ENCODE measurements around the gene GLRX5. TPM values are rescaled to one million over a fixed set of nuclear protein-coding genes. Genes with fewer than 3 reads are reported as not detected.
"Not testable (repeated sequence)": the region's sequence is repeated elsewhere in the genome, so short reads cannot be mapped to it uniquely, and the experiment has no call there.

The GLRX5 gene
- polyA plus RNA-seq, 3 donors: 61.0 to 72.2 (median 71.6) TPM

DNA sequence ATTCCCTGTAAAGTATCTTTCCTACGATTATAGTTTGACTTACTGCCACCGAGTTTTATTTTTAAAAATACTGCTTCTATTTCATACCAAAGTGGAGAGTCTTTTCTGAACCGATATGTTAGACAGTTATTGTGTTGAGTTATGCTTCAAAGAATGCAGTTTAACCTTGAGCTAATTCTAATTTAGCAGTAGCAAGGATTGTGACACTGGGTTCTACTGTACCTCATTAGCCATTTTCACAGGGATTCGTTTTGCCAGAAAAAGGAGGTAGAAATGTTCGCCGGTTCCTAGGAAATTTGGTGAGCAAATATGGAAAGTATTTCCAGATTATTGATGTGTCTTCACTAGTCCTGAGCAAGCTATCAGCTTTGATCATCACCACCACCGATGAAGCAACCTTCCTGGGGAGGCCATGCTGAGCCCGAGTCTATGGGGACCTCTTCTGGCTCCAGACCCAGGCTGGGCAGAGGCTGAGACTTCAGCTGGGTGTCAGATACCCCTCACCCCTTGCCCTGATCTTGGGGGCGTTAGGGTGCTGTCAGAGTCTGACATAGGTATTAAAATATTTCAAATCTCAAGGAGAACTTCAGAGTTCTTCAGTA, 13.6 kb downstream of the GLRX5 start:
- DNase-seq: no peak

DNA sequence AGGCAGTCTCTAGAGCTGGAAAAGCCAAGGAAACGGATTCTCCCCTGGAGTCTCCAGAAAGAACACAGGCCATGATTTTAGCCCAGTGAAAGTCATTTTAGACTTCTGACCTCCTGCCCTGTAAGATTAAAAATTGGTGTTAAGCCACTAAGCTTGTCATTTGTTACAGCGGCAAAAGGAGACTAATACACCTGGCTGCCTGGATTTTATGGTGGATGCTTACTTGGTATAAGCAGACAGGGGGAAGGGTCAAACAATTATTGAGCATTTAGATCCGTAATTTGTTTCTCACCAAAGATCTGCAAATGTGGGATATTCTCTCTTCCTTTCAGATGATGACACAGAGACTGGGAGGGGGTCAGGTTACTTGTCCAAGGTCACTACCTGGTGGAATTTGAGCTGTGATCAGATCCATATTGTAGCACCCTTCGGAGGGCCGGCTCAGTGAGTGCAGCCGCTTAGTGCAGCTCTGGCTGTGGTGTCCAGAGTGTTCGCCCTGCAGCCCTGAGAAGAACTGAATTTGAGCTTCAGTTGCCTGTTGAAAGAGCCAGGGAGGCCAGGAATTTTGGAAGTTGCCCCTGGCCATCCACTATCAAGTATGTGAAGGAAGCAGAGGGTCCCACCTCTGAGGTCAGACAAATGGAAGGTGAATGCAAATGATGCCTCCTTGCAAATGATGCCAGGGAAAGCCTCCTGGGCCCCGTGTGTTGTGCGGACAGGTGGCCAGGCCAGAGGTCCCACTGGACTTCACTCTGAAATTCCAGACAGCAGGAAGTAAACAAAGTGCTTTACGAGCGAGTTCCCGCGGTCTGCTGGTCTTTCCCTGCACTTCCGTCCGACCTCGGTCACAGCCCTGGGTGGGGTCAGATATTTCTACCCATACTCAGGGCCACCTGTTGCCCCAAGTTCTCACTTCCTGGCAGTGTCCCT, 15.1 kb downstream of the GLRX5 start:
- no peak for DNase-seq

DNA sequence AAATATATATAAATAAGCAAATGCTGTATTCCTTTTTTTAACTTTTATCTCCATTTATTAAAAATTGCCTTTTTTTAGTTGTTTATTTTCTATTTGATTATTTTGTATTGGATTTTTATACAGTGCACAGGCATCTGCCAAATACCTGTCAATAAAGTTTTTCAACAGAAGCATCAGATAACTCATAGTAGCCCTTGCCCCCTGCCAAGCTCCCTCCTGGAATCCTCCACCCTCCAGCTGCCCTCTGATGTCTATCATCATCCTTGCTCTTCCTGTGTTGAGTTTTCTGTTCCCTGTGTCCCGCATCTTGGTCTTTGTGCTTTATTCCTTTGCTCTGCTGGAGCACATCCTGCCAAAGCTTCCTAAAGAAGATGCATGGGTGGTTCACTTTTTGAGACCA, 16.6 kb downstream of the GLRX5 start:
- DNase-seq: no peak

DNA sequence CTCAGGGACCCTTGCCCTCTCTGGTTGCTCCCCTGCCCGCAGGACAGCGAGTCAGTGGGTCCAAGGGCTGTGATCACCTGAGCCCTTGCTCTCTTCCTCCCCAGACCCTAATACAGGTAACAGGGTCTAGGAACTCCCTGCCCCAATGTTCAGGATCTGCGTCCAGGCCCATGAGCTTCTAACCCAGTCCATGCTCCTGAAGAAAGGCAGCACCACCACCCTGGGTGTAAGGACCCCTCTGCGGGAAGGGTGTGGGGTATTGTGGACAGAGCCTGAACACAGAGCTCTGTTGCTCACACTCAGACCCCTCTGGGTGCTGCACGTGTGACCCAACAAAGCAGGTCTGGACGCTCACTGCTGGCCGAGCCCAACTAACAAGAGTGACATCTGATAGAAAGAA, 18.3 kb downstream of the GLRX5 start:
- no peak for DNase-seq

DNA sequence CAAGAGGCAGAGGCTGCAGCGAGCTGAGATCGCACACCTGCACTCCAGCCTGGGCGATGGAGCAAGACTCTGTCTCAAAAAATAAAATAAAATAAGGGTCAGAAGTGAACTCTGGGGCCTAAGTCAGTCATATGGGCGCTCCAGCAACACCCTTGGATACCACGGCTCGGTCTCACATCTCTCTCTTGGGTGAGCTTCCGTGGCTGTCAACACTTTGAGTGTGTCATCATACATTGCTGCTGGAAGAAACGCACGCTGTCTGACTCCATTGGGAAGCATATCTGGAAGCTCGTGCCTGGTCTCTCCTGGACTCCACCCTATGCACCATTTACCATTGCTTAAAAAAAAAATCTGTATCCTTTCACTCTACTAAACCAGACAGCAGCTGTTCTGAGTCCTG, 20.2 kb downstream of the GLRX5 start:
- no peak for DNase-seq

DNA sequence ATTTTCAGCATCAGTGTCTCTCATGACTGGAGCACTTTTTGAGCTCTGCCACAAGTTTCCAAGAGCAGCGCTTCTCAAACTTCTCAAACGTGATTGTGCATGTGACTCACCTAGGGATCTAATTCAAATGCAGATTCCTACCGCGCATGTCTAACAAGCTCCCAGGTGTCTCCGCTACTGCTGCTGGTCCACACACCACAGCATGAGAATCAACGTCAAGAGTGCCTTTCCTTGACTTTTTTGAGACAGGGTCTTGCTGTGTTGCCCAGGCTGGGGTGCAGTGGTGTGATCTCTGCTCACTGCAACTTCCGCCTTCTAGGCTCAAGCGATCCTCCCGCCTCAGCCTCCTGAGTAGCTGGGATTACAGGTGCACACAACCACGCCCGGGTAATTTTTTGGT, 22.4 kb downstream of the GLRX5 start:
- no peak for DNase-seq

DNA sequence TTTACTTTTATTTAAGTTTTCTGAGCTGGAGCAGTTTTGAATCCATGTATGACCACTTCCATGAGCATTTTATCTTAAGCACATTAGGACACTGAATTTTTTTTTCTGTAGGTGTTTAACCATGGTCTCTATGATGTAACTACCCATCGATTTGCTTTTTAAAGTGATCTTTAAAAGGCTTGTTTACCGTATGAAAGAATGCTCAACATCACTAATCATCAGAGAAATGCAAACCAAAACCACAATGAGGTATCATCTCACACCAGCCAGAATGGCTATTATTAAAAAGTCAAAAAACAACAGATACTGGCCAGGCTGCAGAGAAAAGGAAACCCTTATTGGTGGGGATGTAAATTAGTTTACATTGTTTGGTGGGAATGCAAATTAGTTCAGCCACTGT, 23.0 kb downstream of the GLRX5 start:
- DNase-seq: no peak

DNA sequence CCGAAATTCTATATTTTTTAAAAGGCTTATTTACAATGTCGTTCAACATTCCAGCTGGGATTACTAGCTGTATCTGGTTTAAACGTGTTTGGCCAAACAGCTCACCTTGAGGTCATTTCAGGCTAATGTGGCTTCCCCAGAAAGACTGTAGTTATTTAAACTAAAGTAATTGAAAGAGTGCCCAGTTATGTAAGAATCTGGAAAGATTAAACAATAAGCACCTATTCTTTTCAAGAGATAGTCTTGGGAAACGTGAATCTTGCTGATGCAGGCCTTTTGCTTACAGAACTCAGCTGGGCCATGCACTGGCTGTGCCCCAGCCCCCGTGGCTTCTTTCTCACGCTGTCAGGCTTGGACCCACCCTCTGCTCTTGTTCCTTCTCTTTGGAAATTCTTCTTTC, 24.4 kb downstream of the GLRX5 start:
- DNase-seq: no peak

DNA sequence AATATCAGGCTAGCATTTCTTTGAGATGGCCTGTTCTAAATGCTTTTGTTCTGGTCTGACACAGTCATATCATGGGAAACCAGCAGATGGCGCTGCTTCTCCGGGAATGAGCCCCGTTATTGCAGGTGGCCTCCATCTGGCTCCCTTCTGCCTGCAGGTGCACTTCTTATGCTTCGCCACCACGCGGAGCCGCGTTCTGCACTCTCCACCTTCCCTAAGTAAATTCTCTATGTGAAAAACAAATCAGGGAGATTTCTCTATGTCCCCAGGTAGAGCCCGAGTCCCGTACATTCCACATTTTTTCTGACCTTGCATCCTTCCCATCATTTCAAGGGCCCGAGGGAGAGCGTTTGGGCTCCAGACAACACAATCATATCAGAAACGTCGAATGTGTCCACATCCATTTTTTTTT, 26.2 kb downstream of the GLRX5 start:
- DNase-seq: peak; percentile 88

DNA sequence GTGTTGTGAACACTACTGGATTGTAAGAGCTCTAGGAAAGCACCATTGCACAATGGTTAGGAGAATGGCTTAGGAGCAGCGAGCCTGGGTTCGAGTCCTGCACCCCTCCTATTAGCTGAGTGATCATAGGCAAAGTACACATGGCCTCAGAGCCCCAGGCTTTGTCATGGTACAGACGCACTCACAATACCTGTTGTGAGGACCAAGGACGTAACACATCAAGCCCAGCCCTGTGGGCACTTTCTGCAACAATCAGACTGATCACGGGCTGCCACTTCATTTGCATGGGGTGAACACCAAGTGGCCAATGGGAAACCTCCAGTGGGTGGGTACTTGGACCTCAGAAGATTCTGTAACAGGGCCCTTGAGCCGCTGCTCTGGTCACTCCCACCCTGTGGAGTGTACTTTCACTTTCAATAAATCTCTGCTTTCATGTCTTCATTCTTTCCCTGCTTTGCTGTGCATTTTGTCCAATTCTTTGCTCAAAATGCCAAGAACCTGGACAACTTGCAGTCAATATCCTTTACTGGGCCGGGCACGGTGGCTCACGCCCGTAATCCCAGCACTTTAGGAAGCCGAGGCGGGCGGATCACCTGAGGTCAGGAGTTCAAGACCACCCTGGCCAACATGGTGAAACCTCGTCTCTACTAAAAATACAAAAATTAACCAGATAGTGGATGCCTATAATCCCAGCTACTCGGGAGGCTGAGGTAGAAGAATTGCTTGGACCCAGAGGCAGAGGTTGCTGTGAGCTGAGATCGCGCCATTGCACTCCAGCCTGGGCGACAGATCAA, 28.2 kb downstream of the GLRX5 start:
- DNase-seq: peak; percentile 36

DNA sequence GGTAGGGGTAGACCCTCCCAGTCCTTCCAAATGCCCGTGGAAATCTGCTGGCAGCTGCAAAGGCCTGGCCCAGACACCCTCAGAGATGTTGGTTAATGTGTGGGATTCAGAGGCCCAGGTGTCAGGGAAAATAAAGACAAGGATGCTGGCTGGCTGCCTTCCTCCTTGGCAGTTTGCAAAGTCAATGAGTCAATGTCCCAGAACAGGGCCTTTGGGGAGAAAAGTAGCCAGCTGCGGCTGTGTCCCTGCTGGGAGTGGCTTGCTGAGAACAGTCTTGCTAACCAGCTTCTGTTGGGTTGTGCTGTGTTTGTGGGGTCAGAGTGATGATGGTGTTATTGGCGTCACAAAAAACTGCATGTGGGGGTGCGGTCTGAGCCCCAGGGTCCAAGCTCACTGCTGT, 29.2 kb downstream of the GLRX5 start:
- DNase-seq: no peak

DNA sequence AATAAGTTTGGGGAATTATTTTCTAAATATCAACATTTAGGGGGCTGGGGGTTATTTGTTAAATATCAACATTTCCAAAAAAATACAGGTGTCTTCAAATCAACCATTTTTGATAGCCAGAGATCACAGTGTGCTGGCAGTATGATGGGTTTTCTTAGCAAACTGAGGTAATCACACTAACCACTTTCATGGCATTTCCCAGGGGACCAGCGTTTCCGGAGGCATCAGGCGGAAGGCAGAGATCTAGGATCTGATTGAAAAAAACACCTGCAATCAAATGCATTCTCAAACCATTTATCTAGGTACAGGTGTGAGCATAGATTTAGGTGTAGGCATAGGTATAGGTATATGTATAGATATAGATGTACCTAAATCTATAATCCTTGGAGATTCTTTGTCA, 34.6 kb downstream of the GLRX5 start:
- DNase-seq: no peak

DNA sequence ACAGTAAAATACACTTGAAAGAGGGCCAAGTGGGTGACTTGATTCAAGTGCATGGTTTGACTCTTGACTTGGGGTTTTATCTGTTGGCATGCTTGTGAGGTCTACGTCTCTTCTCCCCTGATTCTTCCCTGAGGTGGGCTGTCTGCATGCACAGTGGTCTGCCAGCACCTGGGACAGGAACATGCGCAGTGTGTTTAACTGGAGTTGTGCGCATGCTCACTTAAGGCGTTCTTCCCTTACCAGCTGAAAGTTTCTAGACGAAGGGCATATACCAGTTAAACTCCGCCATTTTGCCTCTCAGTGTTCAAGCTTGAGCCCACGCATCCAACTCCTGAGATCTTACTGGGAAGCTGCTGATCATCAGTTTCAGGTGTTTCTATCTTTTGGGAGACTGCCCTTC, 38.5 kb downstream of the GLRX5 start:
- no peak for DNase-seq

DNA sequence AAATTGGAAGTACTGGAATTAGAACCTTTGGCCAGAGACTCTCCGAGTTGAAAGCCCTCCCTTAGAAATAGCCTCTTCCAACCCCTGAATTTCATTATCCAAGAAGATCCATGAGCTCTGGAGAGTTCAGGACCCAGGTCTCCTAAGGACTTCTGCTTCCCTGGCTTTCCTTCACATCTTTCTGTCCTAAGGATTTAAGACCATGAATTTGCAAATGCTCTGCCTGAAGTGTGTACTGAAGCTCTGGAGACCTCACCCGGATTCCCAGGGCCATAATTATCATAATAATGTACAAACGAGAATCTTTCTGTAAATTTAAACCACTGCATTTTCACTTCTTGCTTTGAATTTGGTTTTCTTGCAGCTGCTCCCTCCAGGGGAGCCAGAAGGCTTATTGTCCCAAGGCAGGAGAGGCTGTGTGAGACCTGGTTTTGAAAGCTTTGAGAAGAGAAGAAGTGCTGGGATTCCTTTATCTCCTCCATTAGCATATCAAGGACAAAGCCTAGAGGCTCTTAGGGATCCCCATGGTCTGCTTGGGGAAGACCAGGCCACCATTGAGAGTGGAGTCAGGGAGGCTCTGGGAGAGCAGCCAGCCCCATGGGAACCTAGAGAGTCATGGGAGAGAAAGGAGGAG, 41.1 kb downstream of the GLRX5 start:
- DNase-seq: no peak

DNA sequence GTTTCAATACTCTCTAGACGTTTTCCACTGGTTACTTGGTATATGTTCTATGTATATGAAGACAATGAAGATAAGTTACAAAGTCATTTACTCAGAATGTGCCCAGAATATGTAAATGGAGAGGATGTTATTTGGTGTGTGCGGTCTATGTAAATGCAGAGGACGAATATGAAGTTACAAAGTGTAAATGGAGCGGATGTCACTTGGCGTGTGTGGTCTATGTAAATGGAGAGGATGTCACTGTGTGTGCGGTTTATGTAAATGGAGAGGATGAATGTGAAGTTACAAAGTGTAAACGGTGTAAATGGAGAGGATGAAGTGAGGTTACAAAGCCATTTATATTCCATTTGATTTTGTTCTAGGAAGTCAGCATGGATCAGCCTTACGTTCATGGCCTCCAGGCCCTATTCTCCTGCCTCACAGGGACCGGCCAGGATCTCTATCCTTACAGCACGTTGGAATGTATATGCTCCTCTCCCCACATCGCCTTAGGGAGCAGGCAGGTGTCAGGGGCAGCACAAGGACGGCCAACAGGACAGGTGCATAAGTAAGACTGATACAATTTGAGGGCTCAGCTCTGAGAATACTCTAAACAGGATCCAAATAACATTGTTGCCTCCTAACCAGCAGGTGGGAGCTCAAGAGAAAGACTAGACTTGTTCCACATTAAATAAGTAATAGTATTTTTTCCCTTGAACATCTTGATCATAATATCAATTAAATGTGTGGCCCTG, 42.4 kb downstream of the GLRX5 start:
- no peak for DNase-seq

DNA sequence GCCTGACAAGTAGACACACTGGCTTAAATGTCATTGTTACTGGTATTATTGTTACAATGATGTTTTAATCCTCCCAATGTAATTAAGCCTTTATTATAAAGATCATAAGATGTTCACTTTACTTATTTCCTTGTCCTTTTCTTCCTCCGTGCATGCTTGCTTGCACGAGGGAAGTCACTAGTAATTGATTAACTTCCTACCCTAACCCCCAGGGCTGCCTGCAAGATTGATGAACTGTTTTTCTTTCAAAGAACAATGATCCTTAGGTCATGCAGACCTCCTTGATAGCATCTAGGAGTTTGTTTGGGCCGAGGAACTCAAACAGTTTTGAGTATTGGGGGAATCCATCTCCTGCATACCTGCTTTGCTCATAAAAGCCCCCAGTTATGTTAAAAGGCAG, 43.0 kb downstream of the GLRX5 start:
- no peak for DNase-seq

DNA sequence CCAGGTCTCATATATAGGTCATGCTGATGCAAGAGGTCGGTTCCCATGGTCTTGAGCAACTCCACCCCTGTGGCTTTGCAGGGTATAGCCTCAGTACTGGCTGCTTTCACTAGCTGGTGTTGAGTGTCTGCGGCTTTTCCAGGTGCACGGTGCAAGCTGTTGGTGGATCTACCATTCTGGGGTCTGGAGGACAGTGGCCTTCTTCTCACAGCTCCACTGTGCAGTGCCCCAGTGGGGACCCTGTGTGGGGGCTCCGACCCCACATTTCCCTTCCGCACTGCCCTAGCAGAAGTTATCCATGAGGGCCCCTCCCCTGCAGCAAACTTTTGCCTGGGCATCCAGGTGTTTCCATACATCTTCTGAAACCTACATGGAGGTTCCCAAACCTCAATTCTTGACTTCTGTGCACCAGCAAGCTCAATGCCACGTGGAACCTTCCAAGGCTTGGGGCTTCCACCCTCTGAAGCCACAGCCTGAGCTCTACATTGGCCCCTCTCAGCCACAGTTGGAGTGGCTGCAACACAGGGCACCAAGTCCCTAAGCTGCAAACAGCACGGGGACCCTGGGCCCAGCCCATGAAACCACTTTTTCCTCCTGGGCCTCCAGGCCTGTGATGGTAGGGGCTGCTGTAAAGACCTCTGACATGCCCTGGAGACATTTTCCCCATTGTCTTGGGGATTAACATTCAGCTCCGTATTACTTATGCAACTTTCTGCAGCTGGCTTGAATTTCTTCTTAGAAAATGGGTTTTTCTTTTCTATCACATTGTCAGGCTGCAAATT, 49.2 kb downstream of the GLRX5 start:
- DNase-seq: not testable (repeated sequence)

DNA sequence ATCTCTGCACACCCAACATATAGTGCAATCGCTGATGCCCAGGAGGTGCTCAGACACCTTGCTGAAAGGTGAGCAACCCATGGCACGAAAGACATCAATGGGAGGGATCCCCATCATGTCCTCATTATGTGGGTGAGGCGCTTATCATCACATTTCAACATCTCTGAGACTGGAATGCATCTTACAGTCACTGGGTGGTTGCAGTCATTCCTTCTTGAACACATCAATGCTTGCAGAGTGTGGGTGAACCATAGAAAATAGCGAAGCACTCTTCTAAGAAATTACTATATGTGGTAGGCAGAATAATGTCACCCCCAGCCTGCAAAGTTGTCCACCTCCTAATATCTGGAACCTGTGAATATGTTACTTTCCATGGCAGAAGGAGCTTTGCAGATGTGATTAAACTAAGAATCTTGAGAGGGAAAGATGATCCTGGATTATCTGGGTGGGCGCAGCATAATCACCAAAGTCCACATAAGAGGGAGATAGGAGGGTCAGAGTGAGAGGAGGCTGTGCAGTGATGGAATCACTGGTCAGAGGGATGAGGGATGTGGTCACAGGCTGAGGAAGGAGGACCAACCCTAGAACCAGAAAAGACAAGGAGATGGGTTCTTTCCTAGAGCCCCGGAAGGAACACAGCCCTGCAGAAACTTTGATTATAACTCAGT, 51.2 kb downstream of the GLRX5 start:
- no peak for DNase-seq

DNA sequence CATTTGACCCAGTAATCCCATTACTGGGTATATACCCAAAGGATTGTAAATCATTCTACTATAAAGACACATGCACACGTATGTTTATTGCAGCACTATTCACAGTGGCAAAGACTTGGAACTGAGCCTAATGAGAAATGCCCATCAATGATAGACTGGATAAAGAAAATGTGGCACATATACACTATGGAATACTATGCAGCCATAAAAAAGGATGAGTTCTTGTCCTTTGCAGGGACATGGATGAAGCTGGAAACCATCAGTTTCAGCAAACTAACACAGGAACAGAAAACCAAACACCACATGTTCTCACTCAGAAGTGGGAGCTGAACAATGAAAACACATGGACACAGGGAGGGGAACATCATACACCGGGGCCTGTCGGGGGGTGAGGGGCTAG, 56.3 kb downstream of the GLRX5 start:
- DNase-seq: not testable (repeated sequence)
